ENCODE data around the gene CAPRIN1.
A peak's percentile ranks its signal among the peaks of the same experiment; 100 is the strongest.
"Not testable (repeated sequence)": the region's sequence is repeated elsewhere in the genome, so short reads cannot be mapped to it uniquely, and the experiment has no call there.

CAPRIN1 gene

GRCh38 chr11:34084637-34085036 is 33.1 kb downstream of the CAPRIN1 start:
- no peak for FAIRE-seq
- no peak for DNase-seq (ENCODE audit: insufficient read length, low spot score)

GRCh38 chr11:34086554-34087283 is 35.2 kb downstream of the CAPRIN1 start:
- FAIRE-seq (no peak), DNase-seq (ENCODE audit: insufficient read length, low spot score) (no peak)

- no peak for FAIRE-seq
Measured at GRCh38 chr11:34091825-34092224, 40.3 kb downstream of the CAPRIN1 start.

GRCh38 chr11:34094900-34095299 is 43.4 kb downstream of the CAPRIN1 start:
- not testable (repeated sequence) for FAIRE-seq; DNase-seq (ENCODE audit: insufficient read length, low spot score)

More at GRCh38 chr11:34091825-34092224, 40.3 kb downstream of the CAPRIN1 start:
- DNase-seq (ENCODE audit: insufficient read length, low spot score): no peak

GRCh38 chr11:34098813-34099212 is 47.3 kb downstream of the CAPRIN1 start:
- no peak for FAIRE-seq
- DNase-seq (ENCODE audit: insufficient read length, low spot score): no peak

- DNase-seq (ENCODE audit: insufficient read length, low spot score): no peak
- no peak for FAIRE-seq
Measured at GRCh38 chr11:34104680-34105078, 53.1 kb downstream of the CAPRIN1 start.

GRCh38 chr11:34105079-34105956 is 53.8 kb downstream of the CAPRIN1 start, which contains the start of gene NAT10:
Gene NAT10 (plus strand): TSS chr11:34105629. CDS start chr11:34108226, 2,597 bp downstream.
- peak; percentile 82 for FAIRE-seq
- DNase-seq (ENCODE audit: insufficient read length, low spot score): peak; percentile 96

GRCh38 chr11:34105957-34106504 is 54.5 kb downstream of the CAPRIN1 start:
- FAIRE-seq (no peak), DNase-seq (ENCODE audit: insufficient read length, low spot score) (no peak)

GRCh38 chr11:34111722-34112270 is 60.3 kb downstream of the CAPRIN1 start:
- no peak for FAIRE-seq

GRCh38 chr11:34114014-34114413 is 62.5 kb downstream of the CAPRIN1 start:
- FAIRE-seq (no peak), DNase-seq (ENCODE audit: insufficient read length, low spot score) (no peak)

More at GRCh38 chr11:34111722-34112270, 60.3 kb downstream of the CAPRIN1 start:
- no peak for DNase-seq (ENCODE audit: insufficient read length, low spot score)

GRCh38 chr11:34114471-34114870 is 62.9 kb downstream of the CAPRIN1 start:
- FAIRE-seq (no peak), DNase-seq (ENCODE audit: insufficient read length, low spot score) (no peak)

GRCh38 chr11:34120651-34121050 is 69.1 kb downstream of the CAPRIN1 start:
- FAIRE-seq (no peak), DNase-seq (ENCODE audit: insufficient read length, low spot score) (no peak)

- no peak for DNase-seq (ENCODE audit: insufficient read length, low spot score)
Measured at GRCh38 chr11:34124885-34125668, 73.5 kb downstream of the CAPRIN1 start.

GRCh38 chr11:34126959-34127848 is 75.7 kb downstream of the CAPRIN1 start:
- DNase-seq (ENCODE audit: insufficient read length, low spot score) (no peak), FAIRE-seq (no peak)

More at GRCh38 chr11:34124885-34125668, 73.5 kb downstream of the CAPRIN1 start:
- no peak for FAIRE-seq

GRCh38 chr11:34128824-34129223 is 77.3 kb downstream of the CAPRIN1 start:
- DNase-seq (ENCODE audit: insufficient read length, low spot score) (no peak), FAIRE-seq (no peak)

- FAIRE-seq (no peak), DNase-seq (ENCODE audit: insufficient read length, low spot score) (no peak)
Measured at GRCh38 chr11:34132261-34132965, 80.9 kb downstream of the CAPRIN1 start.

GRCh38 chr11:34134765-34135164 is 83.2 kb downstream of the CAPRIN1 start:
- FAIRE-seq (no peak), DNase-seq (ENCODE audit: insufficient read length, low spot score) (no peak)

GRCh38 chr11:34135439-34135838 is 83.9 kb downstream of the CAPRIN1 start:
- DNase-seq (ENCODE audit: insufficient read length, low spot score) (no peak), FAIRE-seq (no peak)

Data from HTR-8/SVneo (cell line).